HG03103 (cell line): Measurements from ENCODE around the gene SGTB.
"Not testable (repeated sequence)": the region's sequence is repeated elsewhere in the genome, so short reads cannot be mapped to it uniquely, and the experiment has no call there.

Experiments
- ATAC-seq: cut with Tn5 transposase; IDR thresholded peaks from one replicate; pipeline ENCODE4 v1.9.1; 2021; ENCODE audit warnings: low read depth; ENCODE audit not compliant: unreplicated experiment

SGTB gene

GRCh38 chr5:65674749-65675148 lies 47.2 kb downstream of the SGTB start:
- ATAC-seq, result no peak

DNA sequence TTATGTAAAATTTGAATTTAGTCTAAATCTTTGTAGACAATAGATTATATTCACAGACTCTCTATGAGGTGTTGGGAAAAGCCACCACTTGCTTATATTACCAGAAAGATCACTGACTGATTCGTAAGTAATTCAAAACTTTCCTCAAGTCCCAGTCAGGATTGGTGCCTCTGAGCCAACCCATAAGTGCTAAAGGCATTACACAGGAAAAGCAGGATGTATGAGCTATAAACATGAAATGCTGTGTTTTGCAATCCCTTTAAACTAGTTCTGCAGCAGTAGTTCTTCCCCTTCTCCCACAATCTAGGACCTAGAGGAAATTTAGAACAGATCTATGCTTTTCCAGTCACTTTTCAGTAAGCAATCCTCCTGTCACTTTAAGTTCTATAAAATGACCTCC lies 49.1 kb downstream of the SGTB start:
- ATAC-seq, result no peak

GRCh38 chr5:65668696-65669095 lies 53.2 kb downstream of the SGTB start:
- no peak for ATAC-seq

GRCh38 chr5:65663804-65664521 lies 57.9 kb downstream of the SGTB start:
- no peak for ATAC-seq

- no peak for ATAC-seq
Observed at GRCh38 chr5:65654713-65655112, 67.2 kb downstream of the SGTB start.

GRCh38 chr5:65651144-65651543 lies 70.8 kb downstream of the SGTB start:
- ATAC-seq, result no peak

GRCh38 chr5:65647941-65648340 lies 74.0 kb downstream of the SGTB start:
- ATAC-seq, result no peak

DNA sequence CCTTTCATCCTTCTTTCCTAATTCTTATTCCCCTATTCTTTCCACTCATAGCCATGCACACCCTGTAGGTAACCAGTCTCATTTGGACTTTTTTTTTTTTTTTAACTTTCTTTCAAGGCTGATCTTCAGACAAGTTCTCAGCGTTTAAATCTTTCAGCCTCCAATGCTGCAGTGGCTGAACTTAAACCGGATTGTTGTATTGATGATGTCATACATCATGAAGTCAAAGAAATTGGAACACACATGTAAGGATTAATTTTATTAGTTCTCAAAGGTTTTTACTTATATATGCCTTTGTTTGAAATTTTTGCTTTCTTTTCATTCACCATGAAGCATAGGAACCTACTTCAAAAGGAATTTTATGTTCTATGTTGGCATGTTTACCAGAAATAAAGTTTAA lies 75.0 kb downstream of the SGTB start:
- ATAC-seq, result no peak

GRCh38 chr5:65640240-65640639 lies 81.7 kb downstream of the SGTB start:
- ATAC-seq, result no peak

- no peak for ATAC-seq
Observed at GRCh38 chr5:65630981-65631380, 90.9 kb downstream of the SGTB start.

GRCh38 chr5:65625743-65626142 lies 96.2 kb downstream of the SGTB start:
- ATAC-seq, result no peak

- ATAC-seq, result peak; percentile 59
Observed at GRCh38 chr5:65624571-65625555, 97.0 kb downstream of the SGTB start, which contains the start of the genes SHLD3 and TRAPPC13. Gene SHLD3, plus strand, starts transcription at chr5:65625027. Its CDS starts 4,561 bp downstream, at chr5:65629588. Gene TRAPPC13, plus strand, starts transcription at chr5:65625027. Its CDS starts 34 bp downstream, at chr5:65625061.

GRCh38 chr5:65624025-65624570 lies 97.8 kb downstream of the SGTB start, which contains the start of gene TRIM23:
Gene TRIM23, minus strand, starts transcription at chr5:65624333. Its CDS starts 59 bp downstream, at chr5:65624274.
- ATAC-seq, result peak; percentile 94

GRCh38 chr5:65623482-65623881 lies 98.4 kb downstream of the SGTB start:
- ATAC-seq, result no peak

DNA sequence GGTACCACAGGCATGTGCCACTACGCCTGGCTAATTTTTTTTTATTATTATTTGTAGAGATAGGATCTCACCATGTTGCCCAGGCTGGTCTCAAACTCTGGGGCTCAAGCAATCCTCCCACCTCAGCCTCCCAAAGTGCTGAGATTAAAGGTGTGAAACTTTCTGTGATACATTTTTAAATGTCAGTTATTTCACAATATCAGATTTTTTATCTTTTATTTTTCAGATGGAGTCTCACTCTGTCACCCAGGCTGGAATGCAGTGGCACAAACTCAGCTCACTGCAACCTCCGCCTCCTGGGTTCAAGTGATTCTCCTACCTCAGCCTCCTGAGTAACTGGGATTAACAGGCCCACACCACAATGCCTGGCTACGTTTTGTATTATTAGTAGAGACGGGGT lies 99.9 kb downstream of the SGTB start:
- ATAC-seq, result not testable (repeated sequence)

- ATAC-seq, result no peak
Observed at GRCh38 chr5:65620021-65620420, 101.9 kb downstream of the SGTB start.
